Fibroblast of pulmonary artery (primary cell): ENCODE data around the gene JAML.

Experiments
- DNase-seq: peaks from one replicate; pipeline ENCODE4 v3.0.0-alpha.2; 2010; ENCODE audit warnings: low read depth
- H3K4me3 ChIP-seq: replicated peaks from 2 replicates; pipeline ENCODE4 v1.5.1; 2011; ENCODE audit warnings: low read depth, mild to moderate bottlenecking, control low read depth, low read length, moderate library complexity
- TF ChIP-seq, protein P1 (sequence below): IDR thresholded peaks from 2 replicates; pipeline ENCODE4 v1.5.1; 2011; ENCODE audit warnings: mild to moderate bottlenecking, control low read depth, low read length, inconsistent platforms; ENCODE audit errors: missing control alignments

Gene JAML

DNA sequence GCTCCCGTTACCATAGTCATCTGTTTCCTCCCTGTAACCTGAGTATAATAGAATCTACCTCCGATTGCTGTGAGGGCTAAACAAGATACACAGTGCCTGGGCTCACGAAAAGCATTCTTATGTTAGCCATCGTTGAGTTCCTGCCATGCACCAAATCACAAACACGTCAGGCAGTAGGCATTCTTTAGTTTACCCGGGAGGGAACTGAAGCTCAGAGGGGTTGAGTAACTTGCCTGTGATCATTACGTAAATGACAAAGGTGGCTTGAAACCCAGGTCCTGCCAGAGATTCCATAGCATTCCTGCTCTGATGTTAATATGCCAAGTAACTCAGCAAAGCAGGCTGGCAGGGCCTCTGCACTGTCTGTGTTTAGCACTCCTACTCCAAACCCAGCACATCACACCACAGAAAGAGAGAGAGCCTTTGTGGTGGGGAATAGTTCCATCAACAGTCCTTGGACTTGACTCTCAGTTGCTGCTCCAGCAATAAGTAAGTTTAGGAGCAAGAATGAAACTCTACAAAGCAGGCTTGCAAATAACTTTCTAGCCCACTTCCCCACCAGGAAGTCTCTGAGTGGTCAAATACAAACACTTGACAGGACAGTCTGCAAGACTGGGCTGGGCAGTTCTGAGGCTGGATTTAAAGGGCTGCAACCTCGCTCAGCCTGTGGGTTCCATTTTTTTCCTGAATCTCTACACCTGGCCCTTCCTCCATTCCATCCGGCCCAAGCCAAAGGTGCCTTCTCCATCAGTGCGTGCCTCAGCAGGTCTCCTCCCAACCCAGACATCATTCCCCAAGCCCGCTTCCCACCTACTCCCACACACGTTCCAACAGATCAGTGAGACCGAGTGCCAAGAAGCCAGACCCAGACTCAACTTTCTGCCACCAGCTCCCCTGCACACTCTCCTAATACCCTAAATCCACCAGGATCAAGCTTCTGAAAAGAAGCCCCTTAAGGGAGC, 49.5 kb downstream of the JAML start:
- peak; percentile 7 for DNase-seq
- no peak overlapping the region for H3K4me3 ChIP-seq
- TF ChIP-seq, protein P1, sequence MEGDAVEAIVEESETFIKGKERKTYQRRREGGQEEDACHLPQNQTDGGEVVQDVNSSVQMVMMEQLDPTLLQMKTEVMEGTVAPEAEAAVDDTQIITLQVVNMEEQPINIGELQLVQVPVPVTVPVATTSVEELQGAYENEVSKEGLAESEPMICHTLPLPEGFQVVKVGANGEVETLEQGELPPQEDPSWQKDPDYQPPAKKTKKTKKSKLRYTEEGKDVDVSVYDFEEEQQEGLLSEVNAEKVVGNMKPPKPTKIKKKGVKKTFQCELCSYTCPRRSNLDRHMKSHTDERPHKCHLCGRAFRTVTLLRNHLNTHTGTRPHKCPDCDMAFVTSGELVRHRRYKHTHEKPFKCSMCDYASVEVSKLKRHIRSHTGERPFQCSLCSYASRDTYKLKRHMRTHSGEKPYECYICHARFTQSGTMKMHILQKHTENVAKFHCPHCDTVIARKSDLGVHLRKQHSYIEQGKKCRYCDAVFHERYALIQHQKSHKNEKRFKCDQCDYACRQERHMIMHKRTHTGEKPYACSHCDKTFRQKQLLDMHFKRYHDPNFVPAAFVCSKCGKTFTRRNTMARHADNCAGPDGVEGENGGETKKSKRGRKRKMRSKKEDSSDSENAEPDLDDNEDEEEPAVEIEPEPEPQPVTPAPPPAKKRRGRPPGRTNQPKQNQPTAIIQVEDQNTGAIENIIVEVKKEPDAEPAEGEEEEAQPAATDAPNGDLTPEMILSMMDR, result no peak

DNA sequence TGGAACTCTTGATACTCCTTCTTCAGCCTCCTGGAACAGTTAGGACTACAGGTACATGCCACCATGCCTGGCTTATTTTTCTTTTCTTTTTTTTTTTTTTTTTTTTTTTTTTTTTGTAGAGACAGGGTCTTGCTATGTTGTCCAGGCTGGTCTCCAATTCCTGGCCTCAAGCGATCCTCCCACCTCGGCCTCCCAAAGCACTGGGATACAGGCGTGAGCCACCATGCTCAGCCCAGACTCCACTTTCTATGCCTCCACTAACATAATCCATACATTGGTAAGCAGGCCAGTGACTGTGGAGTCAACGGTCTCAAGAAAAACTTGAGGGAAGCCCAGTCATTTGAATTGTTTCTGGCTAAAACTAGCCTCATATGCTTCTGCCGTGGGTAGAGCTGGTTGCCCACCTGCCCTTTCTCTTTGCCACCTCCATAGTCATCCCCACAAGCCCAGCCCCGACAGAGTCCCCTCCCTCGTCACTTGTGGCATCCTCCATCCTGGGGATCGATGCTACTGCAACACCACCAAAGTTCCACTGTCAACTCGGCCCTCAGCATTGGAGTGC, 50.7 kb downstream of the JAML start:
- H3K4me3 ChIP-seq, result no peak overlapping the region
- TF ChIP-seq, protein P1, result no peak

DNA sequence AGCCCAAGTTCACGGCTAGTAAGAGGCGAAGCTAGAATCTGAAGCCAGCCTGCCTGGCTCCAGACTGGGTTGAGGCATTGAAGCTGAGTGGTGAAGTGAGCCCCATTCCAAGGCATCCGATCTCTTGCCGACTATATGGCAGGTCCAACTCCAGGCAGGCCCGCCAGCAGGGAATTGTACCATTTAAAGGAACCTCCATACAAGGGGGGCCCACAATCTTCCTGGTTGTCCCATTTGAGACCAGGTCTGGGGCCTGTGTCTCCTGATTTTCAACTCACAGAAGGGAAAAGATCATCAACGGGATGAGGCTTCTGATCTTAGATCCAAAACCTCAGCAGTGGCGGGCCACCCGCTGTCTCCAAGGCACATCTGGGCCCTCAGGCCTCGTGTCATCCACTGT, 52.5 kb downstream of the JAML start:
- no peak for DNase-seq
- TF ChIP-seq, protein P1, result no peak
- no peak overlapping the region for H3K4me3 ChIP-seq

More for the DNA sequence above, 50.7 kb downstream of the JAML start:
- no peak for DNase-seq

DNA sequence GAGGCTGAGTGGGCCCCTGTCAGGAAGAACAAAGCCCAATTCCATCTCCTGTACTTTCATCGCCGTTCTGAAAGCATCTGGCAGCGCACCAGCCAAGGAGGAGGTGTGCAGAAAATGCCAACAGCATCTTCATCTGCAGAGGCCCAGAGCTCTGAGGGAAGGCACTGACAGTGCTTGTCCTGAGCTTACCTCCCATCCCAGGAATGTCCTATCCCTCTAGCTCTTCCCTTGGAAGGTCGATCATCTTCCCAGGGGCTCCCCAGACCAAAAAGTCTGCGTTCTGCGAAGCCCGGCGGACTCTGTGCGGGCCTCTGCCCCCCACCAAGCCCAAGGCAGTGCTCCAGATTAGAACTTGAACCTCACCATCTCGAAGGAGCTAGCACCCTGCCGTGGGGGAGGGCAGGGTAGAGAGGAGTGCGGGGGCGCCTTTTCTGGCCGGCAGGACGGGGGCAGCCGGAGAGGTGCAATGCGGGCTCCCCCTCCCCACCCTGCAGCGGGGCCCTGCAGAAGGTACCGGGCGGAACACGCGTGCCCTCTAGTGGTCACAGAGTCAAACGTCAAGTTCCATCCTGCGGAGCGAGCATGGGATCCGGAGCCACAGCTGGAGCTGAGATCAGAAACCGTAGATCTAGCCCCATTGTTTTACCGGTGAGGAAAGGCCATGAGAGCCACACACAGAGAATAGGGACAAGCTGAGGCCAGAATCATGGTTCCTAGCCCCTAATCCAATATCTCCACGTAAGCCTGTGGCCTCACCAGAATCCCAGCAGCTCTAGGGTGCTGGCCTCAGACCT, 53.3 kb downstream of the JAML start:
- DNase-seq, result peak; percentile 61
- TF ChIP-seq, protein P1, result peak; percentile 85
- H3K4me3 ChIP-seq, result no peak overlapping the region

DNA sequence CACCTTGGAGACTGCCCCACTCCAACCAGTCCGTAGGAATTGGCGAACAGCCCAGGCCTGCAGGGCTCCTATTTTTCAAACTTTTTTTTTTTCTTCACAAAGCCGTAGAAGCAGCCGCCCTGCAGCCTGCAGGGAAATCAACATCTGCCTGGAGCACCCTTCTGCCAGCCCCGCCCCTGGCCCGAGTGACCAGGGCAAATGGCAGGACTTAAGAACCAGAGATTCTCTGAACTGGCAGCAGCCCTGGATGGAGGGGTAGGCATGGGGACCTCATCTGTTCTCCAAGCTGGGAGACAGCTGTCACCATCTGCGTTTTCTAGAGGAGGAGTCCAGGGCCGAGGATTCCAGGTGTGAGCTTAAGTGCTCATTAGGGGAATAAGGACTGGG, 53.9 kb downstream of the JAML start:
- DNase-seq, result no peak
- TF ChIP-seq, protein P1, result no peak
- H3K4me3 ChIP-seq, result no peak overlapping the region

DNA sequence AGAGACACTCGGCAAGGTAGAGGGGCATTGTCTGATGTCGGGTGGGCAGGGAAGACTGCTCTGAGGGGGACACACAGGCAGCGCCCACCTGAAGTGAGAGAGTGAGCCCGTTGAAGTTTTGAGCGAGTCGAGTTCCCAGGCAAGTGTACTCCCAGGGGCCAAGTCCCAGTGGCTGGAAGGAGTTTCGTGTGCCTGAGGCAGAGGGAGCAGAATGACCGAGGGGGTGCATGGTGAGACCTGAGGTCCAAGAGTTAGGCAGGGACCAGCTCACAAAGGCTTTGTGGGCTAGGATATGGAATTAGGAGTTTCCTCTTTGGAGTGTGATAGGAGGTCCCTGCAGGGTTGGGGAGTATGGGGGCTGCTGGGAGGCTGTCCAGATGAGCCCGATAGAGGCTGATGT, 54.6 kb downstream of the JAML start:
- TF ChIP-seq, protein P1, result no peak
- H3K4me3 ChIP-seq, result no peak overlapping the region
- no peak for DNase-seq
